ENCODE measurements around the gene CRB2. TPM values are rescaled to one million over a fixed set of nuclear protein-coding genes. Genes with fewer than 3 reads are reported as not detected.

Gene CRB2
- total RNA-seq, 1 experiment from 2014 or later: 3.6 TPM

GRCh38 chr9:123349033-123349432, 7.0 kb upstream of the CRB2 start:
- Histone ChIP-seq H4K91ac (ENCODE audit: insufficient read length, low read depth, low read length) (no peak overlapping the region), H2AK5ac (ENCODE audit: insufficient read length, low read length) (no peak overlapping the region), H2BK120ac (ENCODE audit: low read depth, low read length, poor library complexity, severe bottlenecking) (no peak overlapping the region), H3K9ac (ENCODE audit: extremely low read depth, insufficient read length, low read length) (no peak overlapping the region), H3K27ac (ENCODE audit: insufficient read length, low read depth, low read length) (no peak overlapping the region), H3K79me1 (ENCODE audit: insufficient read depth, low read depth, low read length, poor library complexity, severe bottlenecking) (no peaks in the 10 kb centered on the region), H2BK12ac (ENCODE audit: insufficient read length, low read depth, low read length) (no peak overlapping the region), H4K5ac (ENCODE audit: insufficient read length, low read depth, low read length) (no peak overlapping the region), H3K56ac (ENCODE audit: insufficient read length, low read depth, low read length) (no peak overlapping the region), H3K4me2 (ENCODE audit: insufficient read depth, insufficient read length, low read length) (no peak overlapping the region), H3K9me3 (ENCODE audit: control insufficient read depth, low read depth, low read length) (no peaks in the 10 kb centered on the region), H3K14ac (ENCODE audit: insufficient read depth, low read length) (no peak overlapping the region), H2AFZ (ENCODE audit: low read length) (no peak overlapping the region), H3K23ac (ENCODE audit: insufficient read length, low read depth, low read length) (no peak overlapping the region), H2BK20ac (ENCODE audit: low read depth, low read length, poor library complexity, severe bottlenecking) (no peak overlapping the region), H4K20me1 (ENCODE audit: control insufficient read depth, insufficient read depth, insufficient read length) (no peaks in the 10 kb centered on the region), H3K79me2 (ENCODE audit: insufficient read depth, low read length) (no peaks in the 10 kb centered on the region), H2BK5ac (ENCODE audit: insufficient read length, low read length) (no peak overlapping the region), H3K27me3 (ENCODE audit: insufficient read depth, low read length) (no peaks in the 10 kb centered on the region), H2BK15ac (ENCODE audit: low read depth, low read length) (no peak overlapping the region), H3K18ac (ENCODE audit: insufficient read length, low read depth, low read length) (no peak overlapping the region), H3K4me1 (ENCODE audit: insufficient read depth, low read length) (no peaks in the 10 kb centered on the region), H3K23me2 (ENCODE audit: insufficient read length, low read depth, low read length, poor library complexity, severe bottlenecking) (no peaks in the 10 kb centered on the region), H3T11ph (ENCODE audit: low read length) (no peak overlapping the region), H4K8ac (replicated peaks; ENCODE audit: insufficient read length, low read depth, low read length) (no peak overlapping the region), H3K4ac (ENCODE audit: low read depth, low read length) (no peak overlapping the region)
- H3K9me3 Mint-ChIP-seq: no peaks in the 10 kb centered on the region
- H3K4me3 Mint-ChIP-seq: no peak overlapping the region
- no peak overlapping the region for H3K27ac Mint-ChIP-seq
- DNase-seq: no peak
- WGBS (ENCODE audit: extremely low coverage, insufficient read length, low lambda C conversion rate): no CpG with 5 or more reads among the region's 3 CpGs
- H3K27me3 Mint-ChIP-seq (ENCODE audit: low read depth): peaks cover 24% of the 10 kb centered on the region
- TF ChIP-seq, protein P1, sequence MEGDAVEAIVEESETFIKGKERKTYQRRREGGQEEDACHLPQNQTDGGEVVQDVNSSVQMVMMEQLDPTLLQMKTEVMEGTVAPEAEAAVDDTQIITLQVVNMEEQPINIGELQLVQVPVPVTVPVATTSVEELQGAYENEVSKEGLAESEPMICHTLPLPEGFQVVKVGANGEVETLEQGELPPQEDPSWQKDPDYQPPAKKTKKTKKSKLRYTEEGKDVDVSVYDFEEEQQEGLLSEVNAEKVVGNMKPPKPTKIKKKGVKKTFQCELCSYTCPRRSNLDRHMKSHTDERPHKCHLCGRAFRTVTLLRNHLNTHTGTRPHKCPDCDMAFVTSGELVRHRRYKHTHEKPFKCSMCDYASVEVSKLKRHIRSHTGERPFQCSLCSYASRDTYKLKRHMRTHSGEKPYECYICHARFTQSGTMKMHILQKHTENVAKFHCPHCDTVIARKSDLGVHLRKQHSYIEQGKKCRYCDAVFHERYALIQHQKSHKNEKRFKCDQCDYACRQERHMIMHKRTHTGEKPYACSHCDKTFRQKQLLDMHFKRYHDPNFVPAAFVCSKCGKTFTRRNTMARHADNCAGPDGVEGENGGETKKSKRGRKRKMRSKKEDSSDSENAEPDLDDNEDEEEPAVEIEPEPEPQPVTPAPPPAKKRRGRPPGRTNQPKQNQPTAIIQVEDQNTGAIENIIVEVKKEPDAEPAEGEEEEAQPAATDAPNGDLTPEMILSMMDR (conservative IDR thresholded peaks at IDR 0.05): no peak
- peaks cover 8 to 10% of the 10 kb centered on the region in 2 experiments for H3K4me1 Mint-ChIP-seq
- H3K36me3 Mint-ChIP-seq (ENCODE audit: insufficient read depth in 1 of 3, low read depth in 3 of 3): no peaks in the 10 kb centered on the region

All from H9 (cell line).